MM.1S (cell line): Measurements from ENCODE around the gene LAMA3.

Source experiments
- CTCF ChIP-seq: fragments of 300-600 bp; sonication (generic); IDR thresholded peaks from 2 replicates; pipeline ENCODE4 v1.5.1; 2016; ENCODE audit warnings: antibody characterized with exemption, low read length, mixed read lengths
- EZH2 ChIP-seq: fragments of 300-600 bp; sonication (generic); optimal IDR thresholded peaks from 2 replicates; pipeline ENCODE3; 2017; ENCODE audit warnings: low read depth, mild to moderate bottlenecking, antibody characterized with exemption, low read length, mixed read lengths
- EZH2phosphoT487 ChIP-seq: fragments of 300-600 bp; sonication (generic); IDR thresholded peaks from 2 replicates; pipeline ENCODE4 v1.6.1; 2018; ENCODE audit warnings: antibody characterized with exemption, low read length

GRCh38 chr18:23995180-23995579 is 305.9 kb downstream of the LAMA3 start:
- no peak for TF ChIP-seq CTCF
- no peak for TF ChIP-seq EZH2phosphoT487
- TF ChIP-seq EZH2 = no peak
